Heart right ventricle (tissue), 16 donors: Measurements from ENCODE around the gene OVAAL. TPM values are rescaled to one million over a fixed set of nuclear protein-coding genes. Genes with fewer than 3 reads are reported as not detected.
A peak's percentile ranks its signal among the peaks of the same experiment; 100 is the strongest.
"Not testable (repeated sequence)": the region's sequence is repeated elsewhere in the genome, so short reads cannot be mapped to it uniquely, and the experiment has no call there.

Experiments used
- ATAC-seq, 8 donors: fragments of 200-7000 bp; cut with Tn5 transposase; one replicate each; pipeline ENCODE4 v1.9.1; 2020; ENCODE audit warnings: mild to moderate bottlenecking in 8 of 8, moderate library complexity in 8 of 8, moderate number of reproducible peaks in 1 of 8
- DNase-seq, 2 donors: peaks; one replicate each; pipeline ENCODE4 v3.0.0-alpha.2; 2020
- H3K27ac ChIP-seq, 10 donors: fragments of 200-600 bp; sonication (generic) in 2 of 10; one replicate each; pipeline versions ENCODE4 v1.5.0 to v1.8.0; 2020 to 2022; ENCODE audit warnings: mild to moderate bottlenecking in 3 of 10
- H3K27me3 ChIP-seq, 7 donors: fragments of 200-600 bp; one replicate each; pipeline ENCODE4 v1.8.0; 2021 to 2022; ENCODE audit warnings: mild to moderate bottlenecking in 2 of 7
- H3K36me3 ChIP-seq, 9 donors: fragments of 200-600 bp; sonication (generic) in 1 of 9; one replicate each; pipeline versions ENCODE4 v1.5.0 to v1.8.0; 2020 to 2022; ENCODE audit warnings: mild to moderate bottlenecking in 2 of 9
- H3K4me1 ChIP-seq, 9 donors: fragments of 200-600 bp; sonication (generic) in 1 of 9; one replicate each; pipeline versions ENCODE4 v1.5.0 to v1.8.0; 2020 to 2022; ENCODE audit warnings: mild to moderate bottlenecking in 4 of 9
- H3K4me3 ChIP-seq, 10 donors: fragments of 200-600 bp; sonication (generic) in 2 of 10; one replicate each; pipeline versions ENCODE4 v1.5.0 to v1.8.0; 2020 to 2022; ENCODE audit warnings: mild to moderate bottlenecking in 7 of 10, moderate library complexity in 2 of 10
- H3K9me3 ChIP-seq, 11 donors: fragments of 200-600 bp in 10 of 11; sonication (generic) in 2 of 11; one replicate each; pipeline versions ENCODE4 v1.5.0 to v1.8.0; 2013 to 2022; ENCODE audit warnings: mild to moderate bottlenecking in 2 of 11, control low read depth in 1 of 11, moderate library complexity in 1 of 11
- WGBS, 2 donors: extraction: QIAGEN DNeasy Blood & Tissue Kit; methylation state at CpG; one replicate each; pipeline ENCODE4 v1.1.7; 2013; ENCODE audit warnings: inconsistent platforms in 1 of 2; 5-methylcytosine and 5-hydroxymethylcytosine counted together
- intact Hi-C, 10 donors: fragments of 100-400 bp; cut with DNase I; formaldehyde crosslinking; loops; one replicate each; pipeline versions ENCODE4 v1.11.1 to v1.14.2; 2022
- polyA plus RNA-seq, 2 donors: library from polyadenylated mRNA; stranded (reverse); fragments of 200-250 nt; gene quantifications; one replicate each; pipeline ENCODE4 v1.2.3, GENCODE V29; 2013
- total RNA-seq, 10 donors: library from RNA; stranded (reverse); fragmentation: NEBNext Ultra II Directional in 3 of 10; extraction: Animal tissue kit (Norgen Biotek cat#: 25700) in 3 of 10; gene quantifications; one replicate each; pipeline versions ENCODE4 v1.2.1 to v1.2.4, GENCODE V29; 2021 to 2023
- TF ChIP-seq, protein P1 (sequence below), 9 donors: fragments of 200-600 bp; sonication (generic) in 2 of 9; IDR thresholded peaks; one replicate each; pipeline versions ENCODE4 v1.5.0 to v1.8.0; 2021 to 2022; ENCODE audit warnings: antibody characterized with exemption in 9 of 9, mild to moderate bottlenecking in 5 of 9, moderate library complexity in 1 of 9
- donor health status: Arrhythmogenic right ventricular cardiomyopathy.
- donor health status: ischemic (EF 13 %, LVEDD 7.1; RV severe dilation, severe dysfunction).
- donor health status: healthy with polysubstance abuse.
- donor health status: DM: no; HTN: yes; CAD: no.
- donor health status: DM: no; HTN: no; CAD: no.
- donor health status: ischemic (EF 25% LVEDD 6.9; RV normal size, moderate dysfunction).
- donor health status: ischemic (EF 25% LVEDD 5.7; RV mildly dilated, moderate dysfunction).
- donor health status: healthy.
- donor health status: DM: yes; HTN: yes; CAD: no.
- donor health status: Ischemic cardiomyopathy.
- donor health status: ischemic (EF 35%, LVEDD 5.7; RV mildly dilated, moderate dysfunction).
- donor health status: nonischemic (EF 11% LVEDD 7.7; RV severe dilation, severe dysfunction).
- donor health status: DM: yes; HTN: yes; CAD: no.
- donor health status: PGD.
- donor health status: ischemic (EF 29% LVEDD 5.4; RV normal size, mild dysfunction).
- donor health status: nonischemic (EF 23%, LVEDD 6.1; RV moderate dilation, normal function).

The OVAAL gene
- total and polyA plus RNA-seq, 12 donors = 0.27 to 7.3 (median 2.7) TPM

DNA sequence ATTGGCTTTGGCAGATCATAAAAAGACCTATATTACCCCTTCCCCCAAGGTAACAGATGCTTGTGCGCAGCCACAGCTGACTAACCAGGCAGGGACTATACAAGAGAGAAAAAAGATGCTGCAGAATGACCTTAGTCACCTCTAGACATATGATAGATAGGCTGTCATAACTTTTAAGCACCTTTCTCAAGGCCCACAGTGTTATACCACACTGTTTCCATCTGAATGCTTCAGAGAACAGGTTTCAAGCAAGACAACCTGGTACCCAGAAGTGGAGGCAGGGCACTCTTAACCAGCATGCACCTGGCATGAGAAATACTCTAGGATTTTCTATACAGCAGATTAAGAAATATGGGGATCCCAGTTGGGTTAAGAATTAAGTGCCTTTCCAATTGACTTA is 12.8 kb upstream of the OVAAL start:
- H3K4me1 ChIP-seq = peaks cover 7 to 48% (median 32%) of the 10 kb centered on the region in 9 donors
- H3K4me3 ChIP-seq = no peak overlapping the region
- WGBS, 2 donors = 100% methylated on average over 1 of the region's 1 CpG
- intact Hi-C loops = loop anchor here in 2 of 10 donors (2.0 to 10.0 kb wide), 2 partner anchors 17 to 69 kb away; no protein-coding TSS in a partner anchor
- TF ChIP-seq, protein P1, sequence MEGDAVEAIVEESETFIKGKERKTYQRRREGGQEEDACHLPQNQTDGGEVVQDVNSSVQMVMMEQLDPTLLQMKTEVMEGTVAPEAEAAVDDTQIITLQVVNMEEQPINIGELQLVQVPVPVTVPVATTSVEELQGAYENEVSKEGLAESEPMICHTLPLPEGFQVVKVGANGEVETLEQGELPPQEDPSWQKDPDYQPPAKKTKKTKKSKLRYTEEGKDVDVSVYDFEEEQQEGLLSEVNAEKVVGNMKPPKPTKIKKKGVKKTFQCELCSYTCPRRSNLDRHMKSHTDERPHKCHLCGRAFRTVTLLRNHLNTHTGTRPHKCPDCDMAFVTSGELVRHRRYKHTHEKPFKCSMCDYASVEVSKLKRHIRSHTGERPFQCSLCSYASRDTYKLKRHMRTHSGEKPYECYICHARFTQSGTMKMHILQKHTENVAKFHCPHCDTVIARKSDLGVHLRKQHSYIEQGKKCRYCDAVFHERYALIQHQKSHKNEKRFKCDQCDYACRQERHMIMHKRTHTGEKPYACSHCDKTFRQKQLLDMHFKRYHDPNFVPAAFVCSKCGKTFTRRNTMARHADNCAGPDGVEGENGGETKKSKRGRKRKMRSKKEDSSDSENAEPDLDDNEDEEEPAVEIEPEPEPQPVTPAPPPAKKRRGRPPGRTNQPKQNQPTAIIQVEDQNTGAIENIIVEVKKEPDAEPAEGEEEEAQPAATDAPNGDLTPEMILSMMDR (IDR thresholded peaks at IDR 0.05) = no peak
- ATAC-seq (no peak), DNase-seq (no peak)
- H3K27ac ChIP-seq = peak overlapping the region in 5 of 10 donors; percentile 54 to 78 (median 72)
- H3K27me3 ChIP-seq = no peaks in the 10 kb centered on the region
- H3K9me3 ChIP-seq = no peaks in the 10 kb centered on the region
- H3K36me3 ChIP-seq = no peaks in the 10 kb centered on the region

DNA sequence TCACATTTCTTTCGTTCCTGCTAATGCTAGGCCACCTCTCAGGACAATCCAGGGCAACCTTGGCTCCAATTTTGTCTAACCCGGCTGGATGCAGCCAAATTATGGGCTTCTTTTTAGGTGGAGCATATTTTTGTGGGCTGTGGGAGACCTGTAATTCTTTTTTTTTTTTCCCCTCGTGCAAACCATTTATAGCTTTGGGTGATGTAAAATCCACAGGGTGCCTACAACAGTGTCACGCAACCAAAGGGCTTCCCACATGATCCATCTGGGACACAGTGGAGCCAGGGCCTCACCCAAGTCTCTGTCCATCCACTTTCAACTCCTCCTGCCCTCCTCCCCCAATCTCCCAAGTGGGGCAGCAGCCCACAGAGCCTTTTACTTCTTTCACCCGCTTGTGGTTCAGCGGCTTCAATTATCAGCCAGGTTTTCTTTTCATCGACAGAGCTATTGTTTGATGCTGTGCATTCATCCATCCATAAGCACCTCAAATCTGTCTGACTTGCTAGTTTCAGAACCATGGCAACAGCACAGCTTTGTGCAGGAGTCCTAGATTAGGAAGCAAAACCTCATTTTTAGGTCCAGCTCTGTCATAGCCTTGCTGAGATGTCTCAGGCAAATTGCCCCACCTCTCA is 10.0 kb upstream of the OVAAL start:
- Histone ChIP-seq H3K4me3 (no peak overlapping the region), H3K36me3 (no peaks in the 10 kb centered on the region), H3K27me3 (no peaks in the 10 kb centered on the region), H3K9me3 (no peaks in the 10 kb centered on the region), H3K4me1 (peaks cover 0 to 39% (median 9%) of the 10 kb centered on the region in 9 donors), H3K27ac (peak overlapping the region in 2 of 10 donors; percentile 54 to 73)
- ATAC-seq (no peak), DNase-seq (no peak)
- TF ChIP-seq, protein P1 (IDR thresholded peaks at IDR 0.05) = no peak
- whole genome bisulfite sequencing, 2 donors = 90 to 92% methylated on average over 7 of the region's 7 CpGs
- intact Hi-C loops = loop anchor here in 1 of 10 donors (10.0 kb wide), 1 partner anchor 66 kb away; no protein-coding TSS in a partner anchor

DNA sequence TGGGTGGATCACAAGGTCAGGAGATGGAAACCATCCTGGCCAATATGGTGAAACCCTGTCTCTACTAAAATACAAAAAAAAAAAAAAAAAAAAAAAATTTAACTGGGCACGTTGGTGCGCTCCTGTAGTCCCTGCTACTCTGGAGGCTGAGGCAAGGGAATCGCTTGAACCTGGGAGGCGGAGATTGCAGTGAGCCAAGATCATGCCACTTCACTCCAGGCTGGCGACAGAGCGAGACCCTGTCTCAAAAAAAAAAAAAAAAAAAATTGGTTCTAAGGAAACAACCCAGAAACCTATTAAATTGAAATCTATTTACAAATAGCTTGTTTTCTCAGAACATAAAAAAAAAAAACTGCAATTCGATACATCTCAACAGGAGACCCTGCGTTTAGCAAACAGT is 9.0 kb upstream of the OVAAL start:
- 91 to 95% methylated on average over 8 of the region's 8 CpGs for WGBS, 2 donors
- not testable (repeated sequence) for H3K4me3 ChIP-seq, ATAC-seq, DNase-seq, H3K9me3 ChIP-seq, H3K36me3 ChIP-seq, H3K27me3 ChIP-seq, H3K27ac ChIP-seq
- H3K4me1 ChIP-seq = peaks cover 0 to 39% (median 9%) of the 10 kb centered on the region in 9 donors
- intact Hi-C loops = loop anchor here in 1 of 10 donors (10.0 kb wide), 1 partner anchor 65 kb away; no protein-coding TSS in a partner anchor

DNA sequence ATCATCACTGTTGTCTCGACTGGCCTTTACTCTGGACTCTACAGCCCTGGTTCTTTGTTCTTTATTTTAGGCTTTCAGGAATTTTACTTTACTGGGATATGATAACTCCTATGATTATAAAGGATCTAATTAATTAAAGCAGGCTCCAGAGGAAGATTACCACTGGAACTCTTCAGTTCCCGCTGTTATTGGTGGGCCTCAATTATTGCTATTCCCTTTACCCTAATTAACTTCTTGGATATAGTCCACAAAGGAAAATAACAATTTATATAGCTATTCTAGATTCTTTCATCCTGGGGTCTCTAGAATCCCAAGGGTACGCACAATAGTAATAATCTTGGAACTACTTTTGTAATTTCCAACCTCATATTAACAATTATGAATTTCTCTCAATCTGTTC is 8.5 kb upstream of the OVAAL start:
- Histone ChIP-seq H3K4me1 (peaks cover 0 to 39% (median 9%) of the 10 kb centered on the region in 9 donors), H3K4me3 (no peak overlapping the region), H3K27me3 (no peaks in the 10 kb centered on the region), H3K9me3 (no peaks in the 10 kb centered on the region), H3K27ac (no peak overlapping the region), H3K36me3 (no peaks in the 10 kb centered on the region)
- ATAC-seq (no peak), DNase-seq (no peak)
- 82 to 97% methylated on average over 3 of the region's 3 CpGs for WGBS, 2 donors
- intact Hi-C loops = no loop called here
- TF ChIP-seq, protein P1 (IDR thresholded peaks at IDR 0.05) = no peak

DNA sequence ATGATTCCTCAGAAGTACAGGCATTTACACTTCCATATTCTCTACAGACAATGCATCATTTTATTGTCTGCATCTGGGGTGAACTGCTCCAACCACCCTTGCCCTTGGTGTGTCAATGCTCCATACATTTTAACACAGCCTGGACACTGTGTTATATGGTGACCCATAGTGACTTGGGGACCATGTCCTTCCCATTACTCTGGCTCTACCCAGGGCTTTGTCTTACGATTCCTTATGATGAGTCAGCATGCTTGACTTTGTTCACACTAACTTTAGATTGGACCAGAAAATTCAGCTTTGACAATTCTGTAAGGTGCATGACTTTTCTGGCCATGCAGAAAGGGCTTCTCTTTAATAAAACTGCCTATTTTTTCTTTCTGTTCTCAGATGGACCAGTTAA is 6.8 kb upstream of the OVAAL start:
- intact Hi-C loops = loop anchor here in 1 of 10 donors (1.0 kb wide), 1 partner anchor 18 kb away; no protein-coding TSS in a partner anchor
- ATAC-seq = no peak

DNA sequence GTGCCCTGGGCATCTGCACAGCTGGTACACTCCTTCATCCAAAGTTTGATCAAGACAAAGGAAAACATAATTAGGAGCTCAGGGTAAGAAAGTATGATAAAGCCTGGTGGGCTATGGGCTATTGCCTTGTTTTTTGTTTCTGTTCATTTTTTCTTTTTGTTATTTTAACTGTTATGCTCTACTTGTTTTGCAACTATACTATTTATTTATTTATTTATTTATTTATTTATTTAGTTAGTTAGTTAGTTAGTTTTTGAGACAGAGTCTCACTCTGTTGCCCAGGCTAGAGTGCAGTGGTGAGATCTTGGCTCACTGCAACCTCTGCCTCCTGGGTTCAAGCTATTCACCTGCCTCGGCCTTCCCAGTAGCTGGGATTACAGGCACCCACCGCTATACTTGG is 5.7 kb upstream of the OVAAL start:
- DNase-seq, H3K9me3 ChIP-seq, H3K4me3 ChIP-seq, intact Hi-C loops, H3K27me3 ChIP-seq, H3K36me3 ChIP-seq, ATAC-seq: not testable (repeated sequence)
- Histone ChIP-seq H3K4me1 (peaks cover 0 to 18% (median 0%) of the 10 kb centered on the region in 9 donors), H3K27ac (peak overlapping the region in 1 of 10 donors; percentile 21)
- WGBS, 2 donors = 61 to 70% methylated on average over 2 of the region's 2 CpGs

More for the DNA sequence above, 6.8 kb upstream of the OVAAL start:
- Histone ChIP-seq H3K27ac (no peak overlapping the region), H3K4me3 (no peak overlapping the region), H3K9me3 (no peaks in the 10 kb centered on the region), H3K4me1 (peaks cover 0 to 26% (median 5%) of the 10 kb centered on the region in 9 donors), H3K27me3 (no peaks in the 10 kb centered on the region), H3K36me3 (no peaks in the 10 kb centered on the region)
- WGBS, 2 donors = 74 to 88% methylated on average over 1 of the region's 1 CpG
- TF ChIP-seq, protein P1 (IDR thresholded peaks at IDR 0.05) = no peak
- no peak for DNase-seq
